ENCODE measurements around the gene TRPC4.

DNA sequence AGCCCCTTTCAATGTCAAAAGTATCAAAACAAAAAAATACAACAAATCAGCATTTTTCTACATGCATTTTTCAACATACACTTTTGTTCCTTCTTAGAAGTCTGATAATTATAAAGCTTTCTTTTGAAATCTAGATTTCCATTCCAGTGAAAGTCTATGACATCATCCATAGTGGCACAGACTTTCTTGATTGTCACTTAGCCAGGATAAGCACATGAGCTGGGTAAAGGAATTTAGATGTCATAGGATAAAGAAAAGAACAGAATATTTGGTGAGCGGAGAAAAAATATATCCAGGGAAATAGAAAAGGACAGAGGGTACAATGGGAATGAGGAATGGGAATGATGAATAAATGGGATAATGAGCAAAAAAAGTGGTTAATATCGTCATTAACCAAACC is 15.1 kb upstream of the TRPC4 start:
- TF ChIP-seq CTCF (IDR thresholded peaks at IDR 0.05), result no peak
- TF ChIP-seq POLR2A (IDR thresholded peaks at IDR 0.05), result no peak
- TF ChIP-seq POLR2AphosphoS5 (IDR thresholded peaks at IDR 0.05), result no peak
